ENCODE data around the gene UBR2. TPM values are rescaled to one million over a fixed set of nuclear protein-coding genes. Genes with fewer than 3 reads are reported as not detected.
A peak's percentile ranks its signal among the peaks of the same experiment; 100 is the strongest.

The UBR2 gene
- total and polyA plus RNA-seq, 9 of the 15 experiments (the other 6 are each of a cell fraction or from before 2014, with no cell fraction given), result 9.1 to 38.9 (median 23.4) TPM

- in situ Hi-C loops (cut with MboI), result no loop called here
- intact Hi-C loops (cut with micrococcal nuclease), result no loop called here
- FAIRE-seq (no peak), ATAC-seq (no peak), DNase-seq (ENCODE audit: extremely low read depth in 1 of 4, low spot score in 3 of 4) (no peak)
- H3K9ac ChIP-seq (ENCODE audit: insufficient read depth in 1 of 2, low read depth in 2 of 2, low read length in 2 of 2), result no peak overlapping the region
- peaks cover 8 to 9% of the 10 kb centered on the region in 2 experiments; a peak in 2 of 5 replicates for H3K27me3 ChIP-seq (ENCODE audit: control insufficient read depth in 2 of 2, insufficient read depth in 2 of 2, low read length in 2 of 2)
- 0 out of 2 replicates have a peak, but pooled peaks have one; percentile 20 for TF ChIP-seq SMARCA4 (IDR thresholded peaks at IDR 0.05)
- TF ChIP-seq JUND (IDR thresholded peaks at IDR 0.05; ENCODE audit: borderline replicate concordance, low read depth, low read length), result peak; percentile 23; the same call in 1 of the 2 replicates
- TF ChIP-seq JUND (tag; IDR thresholded peaks at IDR 0.05; ENCODE audit: borderline replicate concordance, low read depth, low read length), result peak; percentile 36; the same call in 1 of the 3 replicates
- TF ChIP-seq ATF3 (IDR thresholded peaks at IDR 0.05), result peak; percentile 56
- TF ChIP-seq ATF3 (CRISPR knock-in tag; conservative IDR thresholded peaks at IDR 0.05), result no peak
- 0 out of 2 replicates have a peak, but pooled peaks have one; percentile 33 for TF ChIP-seq DPF2 (IDR thresholded peaks at IDR 0.05)
- no peak for TF ChIP-seq ZFP1 (CRISPR knock-in tag; IDR thresholded peaks at IDR 0.05)
- peak; percentile 61 for TF ChIP-seq FOSL1 (tag; conservative IDR thresholded peaks at IDR 0.05)
- no peak for TF ChIP-seq FOXK2 (conservative IDR thresholded peaks at IDR 0.05 in 1 of 2, IDR thresholded peaks at IDR 0.05 in 1 of 2; ENCODE audit: low read depth in 2 of 2)
- TF ChIP-seq ZNF121 (CRISPR knock-in tag; conservative IDR thresholded peaks at IDR 0.05), result peak; percentile 79
- H3K79me2 ChIP-seq (ENCODE audit: control insufficient read depth, insufficient read depth, low read length), result no peaks in the 10 kb centered on the region
- peaks cover 8% of the 10 kb centered on the region for H3K9me3 ChIP-seq (replicated peaks; ENCODE audit: control insufficient read depth, insufficient read depth, low read depth, low read length)
- no TSS peak for BruUV-seq (replicated peaks)
- no peaks in the 10 kb centered on the region for H3K36me3 ChIP-seq (ENCODE audit: control insufficient read depth, insufficient read depth, low read length)
- POLR2A ChIA-PET, result interaction anchor here (1.1 kb wide), 3 partner anchors 9 to 17 kb away, joined by 3 read pairs; no protein-coding TSS in a partner anchor
- peaks cover 0 to 7% of the 10 kb centered on the region in 2 experiments; a peak in 3 of 5 replicates for H3K4me1 ChIP-seq (replicated peaks in 1 of 2; ENCODE audit: control insufficient read depth in 2 of 2, insufficient read depth in 2 of 2, low read length in 2 of 2)
- WGBS (ENCODE audit: insufficient coverage, low coverage, missing lambda C conversion rate), result 8% methylated on average over 4 of the region's 4 CpGs
- CTCF ChIA-PET (ENCODE audit: low intra/inter-chr PET ratio), result no interaction called here
- no peaks in the 10 kb centered on the region for H3K9me1 ChIP-seq (ENCODE audit: control insufficient read depth, insufficient read depth, low read length)
- H3K4me2 ChIP-seq (ENCODE audit: insufficient read depth, low read length), result no peak overlapping the region
- H4K20me1 ChIP-seq (replicated peaks; ENCODE audit: control insufficient read depth, insufficient read depth, low read length), result no peaks in the 10 kb centered on the region
- no peak overlapping the region for H3K4me3 ChIP-seq
- no peak overlapping the region for H2AFZ ChIP-seq (ENCODE audit: low read depth, low read length)
- H3K27ac ChIP-seq (ENCODE audit: extremely low read depth, low read depth, low read length), result no peak overlapping the region
Observed at GRCh38 chr6:42714098-42714761, 150.4 kb downstream of the UBR2 start.
